Cardiac septum (tissue), 1 donor: ENCODE measurements around the gene LRBA. TPM values are rescaled to one million over a fixed set of nuclear protein-coding genes. Genes with fewer than 3 reads are reported as not detected.
A peak's percentile ranks its signal among the peaks of the same experiment; 100 is the strongest.

Source experiments
- DNase-seq: peaks from one replicate; pipeline ENCODE4 v3.0.0-alpha.2; 2020; ENCODE audit warnings: low spot score
- intact Hi-C: fragments of 100-400 bp; cut with DNase I; formaldehyde crosslinking; loops from one replicate; pipeline ENCODE4 v1.14.0; 2022
- total RNA-seq: library from RNA; stranded (reverse); fragmentation: NEBNext Ultra II Directional; extraction: Animal tissue kit (Norgen Biotek cat#: 25700); gene quantifications from one replicate; pipeline ENCODE4 v1.2.1, GENCODE V29; 2021
- donor health status: DM: no; HTN: no; CAD: no.

Gene LRBA
- total RNA-seq, 1 donor from 2014 or later, result 22.7 TPM

- peak; percentile 80 for DNase-seq
- intact Hi-C loops, result no loop called here
Measured at GRCh38 chr4:150342945-150343344, 672.1 kb downstream of the LRBA start.

- intact Hi-C loops, result no loop called here
- no peak for DNase-seq
Measured at GRCh38 chr4:150337734-150338133, 677.4 kb downstream of the LRBA start.

- intact Hi-C loops, result no loop called here
- DNase-seq, result no peak
Measured at GRCh38 chr4:150336676-150337412, 678.2 kb downstream of the LRBA start.

GRCh38 chr4:150332961-150333360 is 682.1 kb downstream of the LRBA start:
- DNase-seq, result no peak
- intact Hi-C loops, result no loop called here

GRCh38 chr4:150332086-150332485 is 683.0 kb downstream of the LRBA start:
- intact Hi-C loops, result no loop called here

GRCh38 chr4:150329373-150329772 is 685.7 kb downstream of the LRBA start:
- no peak for DNase-seq
- intact Hi-C loops, result no loop called here

More at GRCh38 chr4:150332086-150332485, 683.0 kb downstream of the LRBA start:
- no peak for DNase-seq

- intact Hi-C loops, result no loop called here
- DNase-seq, result no peak
Measured at GRCh38 chr4:150328496-150328895, 686.6 kb downstream of the LRBA start.

GRCh38 chr4:150327262-150327780 is 687.8 kb downstream of the LRBA start:
- intact Hi-C loops, result no loop called here
- DNase-seq, result no peak

GRCh38 chr4:150325872-150326271 is 689.2 kb downstream of the LRBA start:
- DNase-seq, result no peak
- intact Hi-C loops, result no loop called here

- intact Hi-C loops, result no loop called here
- DNase-seq, result no peak
Measured at GRCh38 chr4:150323406-150324325, 691.4 kb downstream of the LRBA start.

- intact Hi-C loops, result no loop called here
- no peak for DNase-seq
Measured at GRCh38 chr4:150322646-150323045, 692.4 kb downstream of the LRBA start.

GRCh38 chr4:150321113-150321512 is 694.0 kb downstream of the LRBA start:
- intact Hi-C loops, result no loop called here
- no peak for DNase-seq

- intact Hi-C loops, result loop anchor here (10.0 kb wide), 1 partner anchor 266 kb away; the partner anchor contains the start of gene MAB21L2
- no peak for DNase-seq
Measured at GRCh38 chr4:150318971-150319370, 696.1 kb downstream of the LRBA start.

- DNase-seq, result no peak
- intact Hi-C loops, result loop anchor here (10.0 kb wide), 1 partner anchor 266 kb away; the partner anchor contains the start of gene MAB21L2
Measured at GRCh38 chr4:150318527-150318926, 696.6 kb downstream of the LRBA start.

GRCh38 chr4:150316332-150317205 is 698.5 kb downstream of the LRBA start:
- intact Hi-C loops, result loop anchor here (10.0 kb wide), 1 partner anchor 268 kb away; the partner anchor contains the start of gene MAB21L2
- no peak for DNase-seq

- DNase-seq, result no peak
- intact Hi-C loops, result loop anchor here (10.0 kb wide), 1 partner anchor 269 kb away; the partner anchor contains the start of gene MAB21L2
Measured at GRCh38 chr4:150315691-150316090, 699.4 kb downstream of the LRBA start.

- no peak for DNase-seq
- intact Hi-C loops, result loop anchor here (10.0 kb wide), 1 partner anchor 270 kb away; the partner anchor contains the start of gene MAB21L2
Measured at GRCh38 chr4:150315175-150315574, 699.9 kb downstream of the LRBA start.

GRCh38 chr4:150314031-150314430 is 701.1 kb downstream of the LRBA start:
- no peak for DNase-seq
- intact Hi-C loops, result loop anchor here (10.0 kb wide), 1 partner anchor 271 kb away; the partner anchor contains the start of gene MAB21L2
